ENCODE data around the gene COL4A5.

COL4A5 gene

GRCh38 chrX:108439961-108440696 is 491 bp downstream of the COL4A5 start:
- TF ChIP-seq CTCF (IDR thresholded peaks at IDR 0.05; ENCODE audit: insufficient read depth, low read length, poor library complexity, severe bottlenecking) (no peak), EZH2phosphoT487 (conservative IDR thresholded peaks at IDR 0.05; ENCODE audit: low read length) (no peak)
- no peaks in the 10 kb centered on the region for H3K27me3 ChIP-seq (ENCODE audit: low read length)
- peak overlapping the region; percentile 69 for H3K4me2 ChIP-seq (ENCODE audit: low read depth, low read length, poor library complexity, severe bottlenecking)
- no peak overlapping the region for H3K27ac ChIP-seq (ENCODE audit: low read depth, low read length)
- peak overlapping the region; percentile 82 for H2AFZ ChIP-seq (ENCODE audit: low read depth, low read length, severe bottlenecking)
- peak overlapping the region; percentile 64 for H3K4me3 ChIP-seq (ENCODE audit: insufficient read depth, low read length, poor library complexity, severe bottlenecking)
- peak overlapping the region; percentile 57 for H3K9ac ChIP-seq (ENCODE audit: low read length)
- H3K9me3 ChIP-seq (ENCODE audit: insufficient read depth, low read length): no peaks in the 10 kb centered on the region
- H3K36me3 ChIP-seq (ENCODE audit: low read length): no peaks in the 10 kb centered on the region
- H3K79me2 ChIP-seq (ENCODE audit: insufficient read depth, low read length): no peaks in the 10 kb centered on the region
- H4K20me1 ChIP-seq (ENCODE audit: low read depth, low read length): no peaks in the 10 kb centered on the region
- no peaks in the 10 kb centered on the region for H3F3A ChIP-seq (ENCODE audit: insufficient read depth)
- no peaks in the 10 kb centered on the region for H3K9me2 ChIP-seq (replicated peaks; ENCODE audit: insufficient read depth, low read length)

GRCh38 chrX:108442901-108443464 is 3.3 kb downstream of the COL4A5 start:
- Histone ChIP-seq H3K27me3 (ENCODE audit: low read length) (no peaks in the 10 kb centered on the region), H3F3A (ENCODE audit: insufficient read depth) (no peaks in the 10 kb centered on the region), H3K79me2 (ENCODE audit: insufficient read depth, low read length) (no peaks in the 10 kb centered on the region), H3K9me2 (replicated peaks; ENCODE audit: insufficient read depth, low read length) (no peaks in the 10 kb centered on the region), H3K9me3 (ENCODE audit: insufficient read depth, low read length) (no peaks in the 10 kb centered on the region), H3K4me3 (ENCODE audit: insufficient read depth, low read length, poor library complexity, severe bottlenecking) (no peak overlapping the region), H3K36me3 (ENCODE audit: low read length) (no peaks in the 10 kb centered on the region), H3K27ac (ENCODE audit: low read depth, low read length) (no peak overlapping the region), H3K4me2 (ENCODE audit: low read depth, low read length, poor library complexity, severe bottlenecking) (no peak overlapping the region), H4K20me1 (ENCODE audit: low read depth, low read length) (no peaks in the 10 kb centered on the region), H2AFZ (ENCODE audit: low read depth, low read length, severe bottlenecking) (no peak overlapping the region), H3K9ac (ENCODE audit: low read length) (no peak overlapping the region)
- no peak for TF ChIP-seq EZH2phosphoT487 (conservative IDR thresholded peaks at IDR 0.05; ENCODE audit: low read length)

- H3K4me3 ChIP-seq (ENCODE audit: insufficient read depth, low read length, poor library complexity, severe bottlenecking): no peak overlapping the region
- no peaks in the 10 kb centered on the region for H3K79me2 ChIP-seq (ENCODE audit: insufficient read depth, low read length)
- no peaks in the 10 kb centered on the region for H3K9me3 ChIP-seq (ENCODE audit: insufficient read depth, low read length)
- H3F3A ChIP-seq (ENCODE audit: insufficient read depth): no peaks in the 10 kb centered on the region
- no peak overlapping the region for H2AFZ ChIP-seq (ENCODE audit: low read depth, low read length, severe bottlenecking)
- no peak overlapping the region for H3K27ac ChIP-seq (ENCODE audit: low read depth, low read length)
- no peaks in the 10 kb centered on the region for H3K9me2 ChIP-seq (replicated peaks; ENCODE audit: insufficient read depth, low read length)
- no peaks in the 10 kb centered on the region for H3K27me3 ChIP-seq (ENCODE audit: low read length)
- no peak for TF ChIP-seq CTCF (IDR thresholded peaks at IDR 0.05; ENCODE audit: insufficient read depth, low read length, poor library complexity, severe bottlenecking)
- no peaks in the 10 kb centered on the region for H3K36me3 ChIP-seq (ENCODE audit: low read length)
- H3K9ac ChIP-seq (ENCODE audit: low read length): no peak overlapping the region
- H3K4me2 ChIP-seq (ENCODE audit: low read depth, low read length, poor library complexity, severe bottlenecking): no peak overlapping the region
- H4K20me1 ChIP-seq (ENCODE audit: low read depth, low read length): no peaks in the 10 kb centered on the region
Measured at GRCh38 chrX:108447303-108447702, 7.7 kb downstream of the COL4A5 start.

DNA sequence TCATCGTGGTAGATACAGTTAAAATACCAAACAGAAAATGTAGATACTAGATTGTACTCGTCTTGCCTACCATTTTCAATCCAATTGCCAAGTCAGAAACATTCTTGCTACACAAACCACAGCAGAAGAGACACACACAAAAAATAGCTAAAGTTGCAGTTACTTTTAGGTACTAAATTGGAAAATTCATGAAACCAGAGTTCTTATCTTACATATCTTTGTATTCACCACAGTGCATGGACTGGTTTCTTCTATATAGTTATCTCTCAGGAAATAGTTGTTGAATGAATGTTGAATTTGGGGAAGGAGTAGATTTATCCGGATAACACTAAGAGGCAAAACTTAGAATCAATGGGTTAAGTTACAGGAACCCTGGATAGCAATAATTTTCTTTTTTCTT is 14.2 kb downstream of the COL4A5 start:
- TF ChIP-seq EZH2phosphoT487 (conservative IDR thresholded peaks at IDR 0.05; ENCODE audit: low read length) (no peak), CTCF (IDR thresholded peaks at IDR 0.05; ENCODE audit: insufficient read depth, low read length, poor library complexity, severe bottlenecking) (no peak)
- H3K9me3 ChIP-seq (ENCODE audit: insufficient read depth, low read length): no peaks in the 10 kb centered on the region
- H3F3A ChIP-seq (ENCODE audit: insufficient read depth): no peaks in the 10 kb centered on the region
- H3K27ac ChIP-seq (ENCODE audit: low read depth, low read length): no peak overlapping the region
- H3K9me2 ChIP-seq (replicated peaks; ENCODE audit: insufficient read depth, low read length): no peaks in the 10 kb centered on the region
- no peaks in the 10 kb centered on the region for H3K79me2 ChIP-seq (ENCODE audit: insufficient read depth, low read length)
- no peaks in the 10 kb centered on the region for H3K36me3 ChIP-seq (ENCODE audit: low read length)
- H3K4me2 ChIP-seq (ENCODE audit: low read depth, low read length, poor library complexity, severe bottlenecking): no peak overlapping the region
- no peak overlapping the region for H2AFZ ChIP-seq (ENCODE audit: low read depth, low read length, severe bottlenecking)
- no peaks in the 10 kb centered on the region for H4K20me1 ChIP-seq (ENCODE audit: low read depth, low read length)
- H3K9ac ChIP-seq (ENCODE audit: low read length): no peak overlapping the region
- H3K4me3 ChIP-seq (ENCODE audit: insufficient read depth, low read length, poor library complexity, severe bottlenecking): no peak overlapping the region
- H3K27me3 ChIP-seq (ENCODE audit: low read length): no peaks in the 10 kb centered on the region
